GM18870 (cell line): ENCODE measurements around the gene ARL16.

Experiments used
- ATAC-seq: cut with Tn5 transposase; IDR thresholded peaks from one replicate; pipeline ENCODE4 v1.9.1; 2021; ENCODE audit warnings: moderate library complexity; ENCODE audit not compliant: unreplicated experiment

The ARL16 gene

DNA sequence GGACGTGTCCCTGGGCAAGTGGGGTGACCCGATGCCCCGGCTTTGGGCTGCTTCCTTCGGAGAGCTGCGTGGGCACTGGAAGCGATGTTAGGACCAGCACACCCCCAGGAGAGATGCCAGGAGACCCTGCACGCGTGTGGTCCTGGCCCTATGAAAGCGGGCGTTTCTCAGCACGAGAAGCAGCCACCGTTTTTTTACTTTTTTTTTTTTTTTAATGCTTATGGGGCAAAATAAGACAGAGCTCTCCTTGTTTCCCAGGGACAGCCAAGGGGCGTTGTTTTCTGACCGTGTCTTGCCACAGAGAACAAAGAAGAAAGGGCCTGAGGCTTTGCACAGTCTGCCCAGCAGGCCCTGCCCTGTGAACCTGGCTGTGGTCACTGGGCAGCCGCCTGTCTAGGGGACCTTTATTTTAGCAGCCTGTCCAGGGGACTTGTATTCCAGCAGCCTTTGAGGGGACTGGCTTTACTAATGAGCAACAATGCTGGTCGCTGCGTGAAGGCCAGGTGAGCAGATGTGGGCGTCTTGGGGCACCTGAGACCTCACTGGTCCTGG is 29.5 kb upstream of the ARL16 start:
- no peak for ATAC-seq

DNA sequence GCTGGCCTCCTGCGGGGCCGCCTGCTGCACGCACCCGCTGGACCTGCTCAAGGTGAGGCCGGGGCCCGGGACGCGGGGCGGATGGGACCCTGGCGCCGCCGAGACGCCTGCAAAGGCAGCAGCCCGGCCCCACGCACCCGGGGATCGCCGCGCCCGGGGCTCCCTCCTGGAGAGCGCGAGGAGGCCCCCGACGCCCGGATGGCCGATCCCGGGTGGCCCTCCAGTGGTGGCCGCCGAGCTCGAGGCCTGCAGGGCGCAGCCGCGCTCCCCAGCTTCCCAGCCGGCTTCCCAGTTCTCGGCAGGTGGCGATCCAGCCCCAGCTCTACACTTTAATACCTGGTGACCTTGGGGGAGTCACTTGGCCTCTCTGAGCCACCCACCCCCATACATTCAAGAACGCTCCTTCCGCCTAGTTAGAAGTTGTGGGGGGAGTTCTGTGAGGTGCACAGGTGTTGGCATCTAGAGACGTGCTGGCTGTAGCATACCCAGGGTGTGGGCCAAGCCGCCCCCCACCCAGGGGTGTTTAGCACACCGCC is 28.9 kb upstream of the ARL16 start:
- ATAC-seq, result no peak

DNA sequence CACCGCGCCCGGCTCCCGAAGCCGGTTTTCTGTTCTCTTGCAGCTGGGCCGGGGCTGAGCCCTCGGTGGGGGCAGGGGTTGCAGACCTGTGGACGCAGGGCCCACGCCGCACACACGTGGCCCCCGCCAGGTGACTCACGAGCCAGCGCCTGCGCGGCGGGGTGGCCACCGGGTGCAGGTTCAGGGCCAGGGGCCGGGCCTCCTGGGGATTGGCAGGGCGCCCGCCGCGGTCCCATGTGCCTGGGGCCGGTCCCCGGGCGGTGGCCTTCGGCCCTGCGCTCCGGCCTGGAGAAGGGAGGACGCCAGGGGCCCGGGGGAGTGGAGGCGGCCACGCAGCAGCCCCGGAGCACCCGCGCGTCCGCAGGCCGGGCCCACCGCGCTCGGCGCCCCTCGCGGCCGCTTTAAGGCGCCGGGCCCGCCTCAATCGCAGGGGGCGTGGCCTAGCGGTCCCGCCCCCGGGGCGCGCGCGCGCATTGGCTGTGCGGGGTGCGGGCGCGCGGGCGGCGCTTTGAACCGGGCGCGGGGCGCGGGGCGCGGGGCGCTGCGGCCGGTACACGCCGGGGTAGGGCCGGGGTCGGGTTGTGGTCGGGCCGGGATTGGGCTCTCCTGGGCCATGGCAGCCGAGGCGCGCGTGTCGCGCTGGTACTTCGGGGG is 28.3 kb upstream of the ARL16 start, which contains the start of gene SLC25A10:
Gene SLC25A10, plus strand, starts transcription at position 471 of the 654 bp plus-strand sequence. Its CDS starts 143 bp downstream, at position 614.
- no peak for ATAC-seq

DNA sequence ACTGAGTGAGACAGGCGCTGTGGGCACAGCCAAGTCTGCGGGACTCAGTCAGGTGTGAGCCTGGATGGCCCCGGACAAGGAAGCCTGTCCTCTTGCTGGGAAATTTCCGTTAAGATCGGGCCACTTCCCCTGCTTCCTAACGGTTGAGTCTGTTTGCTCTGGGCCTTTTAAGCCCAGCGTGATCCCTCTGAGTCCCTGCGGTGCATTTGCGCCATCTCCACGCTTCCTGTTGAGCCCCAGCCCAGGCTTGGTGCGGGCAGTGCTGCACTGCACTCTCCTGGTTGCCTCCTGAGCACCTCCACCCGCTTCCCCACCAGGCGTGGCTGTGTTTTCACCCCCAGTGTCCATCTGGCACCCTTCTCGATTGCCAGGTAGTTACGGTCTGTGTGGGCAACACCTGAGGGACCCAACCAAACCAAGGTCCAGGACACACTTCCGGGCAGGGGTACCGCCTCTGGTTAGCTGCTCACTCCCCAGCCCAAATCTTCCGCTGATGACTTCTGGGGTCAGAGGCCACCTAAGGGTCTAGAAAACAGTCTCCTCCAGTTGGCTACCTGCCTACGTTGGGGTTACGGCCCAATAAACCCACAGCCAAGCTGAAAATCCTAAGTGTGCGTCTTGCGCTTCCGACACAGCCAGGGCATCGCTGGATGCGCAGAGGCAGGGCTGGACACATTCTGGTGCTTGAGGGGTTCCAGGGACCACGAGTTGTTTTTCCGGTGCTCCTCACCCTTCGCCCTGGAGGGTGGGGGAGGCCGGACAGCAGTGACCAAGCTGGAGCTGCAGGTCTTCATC is 27.1 kb upstream of the ARL16 start:
- ATAC-seq, result no peak

DNA sequence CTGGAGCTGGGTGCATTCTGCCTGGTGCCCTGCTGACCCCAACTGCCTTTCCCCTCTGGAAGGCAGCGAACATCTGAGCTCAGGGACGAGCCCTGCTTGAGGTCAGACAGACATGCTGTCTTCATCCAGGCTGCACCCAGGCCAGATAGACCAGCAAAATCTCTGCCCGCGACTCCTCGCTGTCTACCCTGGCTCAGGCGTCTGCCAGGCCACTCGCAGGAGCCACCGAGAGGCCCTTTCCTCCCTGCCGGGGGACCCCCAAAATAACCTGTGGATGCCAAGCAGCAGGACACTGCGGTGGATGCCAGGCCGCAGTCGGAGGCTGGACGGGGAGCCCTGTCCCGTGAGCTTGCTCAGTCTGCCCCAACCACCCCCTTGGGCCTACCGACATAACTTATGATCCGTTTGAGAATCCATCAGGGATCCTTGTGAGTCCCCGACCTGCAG is 25.2 kb upstream of the ARL16 start:
- ATAC-seq, result no peak

DNA sequence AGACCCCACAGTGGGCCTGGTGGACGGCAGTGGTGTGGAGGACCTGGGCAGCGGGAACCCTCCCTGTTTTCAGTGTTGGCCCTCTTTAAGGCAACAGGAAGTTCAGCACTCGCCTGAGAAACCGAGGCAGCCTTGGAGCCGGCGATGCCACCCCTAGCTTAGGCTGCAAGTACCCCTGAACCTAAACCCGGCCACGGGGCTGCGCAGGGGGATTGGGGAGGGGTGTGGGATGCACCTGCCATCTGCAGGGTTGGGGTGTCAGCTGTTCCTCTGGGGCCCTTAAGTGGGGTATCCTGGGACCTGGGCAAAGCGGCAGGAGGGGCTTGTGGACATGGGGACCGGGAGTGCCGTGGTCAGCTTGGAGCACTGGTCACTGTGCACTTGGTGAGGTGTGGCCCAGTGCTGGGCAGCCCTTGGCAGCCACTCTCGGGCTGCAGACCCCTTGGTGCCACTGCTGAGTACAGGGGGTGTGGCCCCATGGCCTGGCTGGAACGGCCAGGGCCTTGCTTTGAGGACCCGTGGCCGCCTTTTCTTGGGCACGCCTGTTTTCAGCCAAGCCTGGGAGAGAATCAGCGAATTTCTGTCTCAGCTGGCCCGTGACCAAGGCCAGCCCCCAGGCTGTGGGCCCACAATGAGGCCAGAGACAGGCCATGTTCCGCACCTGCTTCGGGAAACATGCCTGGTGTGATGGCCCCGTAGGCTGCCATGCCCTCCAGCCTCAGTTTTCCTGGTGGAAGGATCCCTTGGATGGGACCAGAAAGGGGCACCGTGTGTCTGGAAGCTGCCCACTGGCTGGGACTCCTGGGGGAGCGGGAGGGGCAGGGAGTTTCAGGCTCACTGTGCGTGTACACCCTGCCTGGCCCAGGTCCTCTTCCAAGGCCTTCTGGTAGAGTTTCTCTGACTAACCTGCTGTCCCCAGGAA is 24.4 kb upstream of the ARL16 start:
- ATAC-seq, result no peak

DNA sequence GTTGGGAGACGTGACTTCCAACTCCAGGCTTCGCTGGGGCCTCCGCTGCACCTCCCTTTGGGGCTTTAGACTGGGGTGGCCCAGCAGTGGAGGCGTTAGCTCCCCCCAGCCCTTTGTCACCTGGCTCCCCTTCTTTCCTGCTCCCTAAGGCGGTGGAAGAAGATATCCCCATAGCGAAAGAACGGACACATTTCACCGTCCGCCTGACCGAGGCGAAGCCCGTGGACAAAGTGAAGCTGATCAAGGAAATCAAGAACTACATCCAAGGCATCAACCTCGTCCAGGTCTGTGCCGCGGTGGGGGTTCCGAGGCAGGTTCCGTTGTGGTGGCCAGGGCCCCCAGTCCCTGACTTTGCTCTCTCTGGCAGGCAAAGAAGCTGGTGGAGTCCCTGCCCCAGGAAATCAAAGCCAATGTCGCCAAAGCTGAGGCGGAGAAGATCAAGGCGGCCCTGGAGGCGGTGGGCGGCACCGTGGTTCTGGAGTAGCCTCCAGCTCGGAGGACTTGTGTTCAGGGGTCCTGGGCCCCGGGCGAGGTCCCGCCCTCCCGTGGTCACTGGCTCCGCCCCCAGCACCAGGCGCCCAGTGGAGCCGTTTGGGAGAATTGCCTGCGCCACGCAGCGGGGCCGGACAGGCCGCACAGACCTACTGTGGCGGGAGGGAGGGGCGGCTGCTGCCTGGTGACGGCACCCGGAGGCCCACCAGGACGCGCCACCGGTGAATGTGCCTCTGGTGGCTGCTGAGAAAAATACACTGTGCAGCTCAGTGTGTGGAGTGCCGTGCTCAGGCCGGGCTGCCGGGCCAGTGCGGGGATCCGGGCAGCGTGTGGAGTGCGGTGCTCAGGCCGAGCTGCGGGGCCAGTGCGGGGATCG is 23.4 kb upstream of the ARL16 start:
- ATAC-seq, result no peak

DNA sequence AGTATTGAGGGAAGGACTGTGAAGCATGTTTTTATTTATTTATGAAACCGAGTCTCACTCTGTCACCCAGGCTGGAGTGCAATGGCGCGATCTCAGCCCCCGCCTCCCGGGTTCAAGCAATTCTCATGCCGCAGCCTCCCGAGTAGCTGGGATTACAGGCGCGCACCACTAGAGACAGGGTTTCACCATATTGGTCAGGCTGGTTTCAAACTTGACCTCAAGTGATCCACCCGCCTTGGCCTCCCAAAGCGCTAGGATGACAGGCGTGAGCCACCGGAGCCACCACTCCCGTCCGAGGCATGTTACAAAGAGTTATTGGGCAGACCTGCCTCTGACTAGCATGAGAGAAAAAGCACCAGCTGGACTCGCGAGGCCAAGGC is 22.6 kb upstream of the ARL16 start:
- ATAC-seq, result no peak

DNA sequence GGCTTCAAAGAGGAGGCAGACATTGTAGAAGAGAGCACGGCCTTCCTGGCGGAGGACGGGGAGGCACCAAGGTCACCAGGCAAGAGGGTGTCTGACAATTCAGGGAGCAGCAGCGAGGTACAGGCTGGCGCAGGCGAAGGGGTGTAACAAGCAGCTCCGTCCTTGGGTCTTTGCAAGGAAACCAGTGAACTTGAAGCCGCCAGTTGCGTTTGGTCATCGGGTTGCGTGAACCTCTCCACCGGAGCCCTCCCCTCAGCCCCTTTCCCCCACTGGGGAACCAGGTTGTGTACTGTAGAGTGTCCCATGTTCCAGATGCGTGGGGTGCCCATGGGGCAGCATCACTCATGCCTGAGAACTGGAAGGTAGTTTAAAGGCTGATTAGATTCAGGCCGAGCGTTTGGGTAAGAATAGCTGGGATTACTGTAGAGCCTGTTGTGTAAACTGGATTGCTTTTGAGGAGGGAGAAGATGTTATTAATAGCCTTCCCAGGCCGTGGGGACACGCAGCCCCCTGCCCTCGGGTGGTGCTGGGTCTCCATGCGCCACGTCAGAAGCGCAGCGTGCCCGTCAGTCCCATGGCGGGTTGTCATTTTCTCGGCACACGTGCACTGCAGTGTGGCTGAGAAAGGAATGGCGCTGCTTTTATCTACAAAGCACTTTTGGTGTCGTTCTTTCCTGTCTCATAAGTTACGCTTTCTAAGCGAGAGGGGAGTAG is 22.1 kb upstream of the ARL16 start:
- ATAC-seq, result no peak

DNA sequence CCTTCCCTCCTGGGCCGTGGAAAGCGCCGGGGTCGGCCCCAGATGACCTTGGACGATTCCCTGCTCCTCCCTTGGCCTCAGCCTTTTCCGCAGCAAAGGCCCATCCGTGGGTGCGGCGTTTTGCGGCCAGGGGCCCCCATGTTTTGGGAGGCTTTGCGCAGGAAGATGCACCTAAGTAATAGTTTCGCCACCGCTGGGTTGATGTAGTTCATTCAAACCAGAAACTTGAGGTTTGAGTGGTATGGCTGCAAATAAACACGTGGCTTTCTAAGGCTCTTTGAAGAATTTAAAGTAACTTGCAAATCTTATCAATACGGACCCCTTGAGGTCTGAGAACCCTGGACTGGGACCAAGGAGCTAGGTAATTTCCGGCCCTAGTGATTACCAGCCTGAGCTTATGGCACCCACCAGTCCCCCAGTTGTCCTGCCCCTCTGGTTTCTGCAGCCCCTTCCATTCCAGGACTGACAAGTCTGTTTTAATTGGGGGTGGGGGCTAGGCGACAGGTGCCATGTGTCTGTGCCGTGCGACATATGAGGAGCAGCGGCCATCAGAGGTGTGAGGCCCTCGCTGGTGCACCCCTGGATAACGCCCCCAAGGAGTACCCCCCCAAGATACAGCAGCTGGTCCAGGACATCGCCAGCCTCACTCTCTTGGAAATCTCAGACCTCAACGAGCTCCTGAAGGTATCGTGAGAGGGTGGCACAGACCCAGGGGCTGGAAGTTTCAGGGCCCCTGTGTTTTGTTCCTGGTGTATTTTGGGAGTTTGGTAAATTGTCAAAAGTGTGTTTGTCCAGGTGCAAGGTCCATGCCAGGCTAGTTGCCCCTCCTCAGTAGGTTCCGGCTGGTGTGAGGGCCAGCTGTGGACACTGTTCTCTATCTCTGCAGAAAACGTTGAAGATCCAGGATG is 20.4 kb upstream of the ARL16 start:
- ATAC-seq, result peak; percentile 4

DNA sequence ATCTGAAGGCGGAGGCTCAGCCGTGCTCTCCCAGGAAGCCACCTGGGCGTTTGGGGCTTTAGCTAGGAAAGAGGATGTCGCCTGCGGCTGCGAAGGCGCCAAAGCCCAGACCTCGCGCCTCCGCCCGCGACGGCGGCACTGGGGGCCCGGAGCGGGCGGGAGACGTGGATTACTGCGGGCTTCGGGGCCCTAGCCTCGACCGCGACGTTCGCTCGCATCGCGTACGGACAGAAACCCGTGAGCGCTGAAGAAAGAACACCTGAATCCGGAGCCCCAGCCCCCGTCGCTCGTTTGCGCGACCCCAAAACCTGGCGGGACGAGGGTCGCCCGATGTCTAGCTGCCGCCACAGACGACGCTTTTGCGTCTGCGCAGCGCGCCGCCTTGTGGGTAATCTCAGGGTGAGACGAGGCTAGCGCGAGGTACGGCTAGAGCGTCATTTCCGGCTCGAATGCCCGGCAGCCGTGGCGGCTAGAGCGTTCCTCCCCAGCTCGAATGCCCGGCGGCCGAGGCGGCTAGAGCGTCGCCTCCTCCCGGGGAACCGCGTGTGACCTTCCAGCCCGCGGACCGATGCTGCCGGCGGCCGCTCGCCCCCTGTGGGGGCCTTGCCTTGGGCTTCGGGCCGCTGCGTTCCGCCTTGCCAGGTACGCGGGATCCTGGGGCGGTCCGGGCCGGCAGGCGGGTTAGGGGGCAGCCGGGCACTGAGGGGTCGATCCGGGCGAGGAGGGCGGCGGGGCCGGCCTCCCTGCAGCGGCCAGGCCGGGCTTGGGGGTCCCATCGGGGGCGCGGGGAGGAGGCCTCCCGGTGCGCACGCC is 19.5 kb upstream of the ARL16 start, which contains the start of gene MRPL12:
Gene MRPL12, plus strand, starts transcription at position 434 of the 813 bp plus-strand sequence. Its CDS starts 135 bp downstream, at position 569.
- peak; percentile 69 for ATAC-seq

DNA sequence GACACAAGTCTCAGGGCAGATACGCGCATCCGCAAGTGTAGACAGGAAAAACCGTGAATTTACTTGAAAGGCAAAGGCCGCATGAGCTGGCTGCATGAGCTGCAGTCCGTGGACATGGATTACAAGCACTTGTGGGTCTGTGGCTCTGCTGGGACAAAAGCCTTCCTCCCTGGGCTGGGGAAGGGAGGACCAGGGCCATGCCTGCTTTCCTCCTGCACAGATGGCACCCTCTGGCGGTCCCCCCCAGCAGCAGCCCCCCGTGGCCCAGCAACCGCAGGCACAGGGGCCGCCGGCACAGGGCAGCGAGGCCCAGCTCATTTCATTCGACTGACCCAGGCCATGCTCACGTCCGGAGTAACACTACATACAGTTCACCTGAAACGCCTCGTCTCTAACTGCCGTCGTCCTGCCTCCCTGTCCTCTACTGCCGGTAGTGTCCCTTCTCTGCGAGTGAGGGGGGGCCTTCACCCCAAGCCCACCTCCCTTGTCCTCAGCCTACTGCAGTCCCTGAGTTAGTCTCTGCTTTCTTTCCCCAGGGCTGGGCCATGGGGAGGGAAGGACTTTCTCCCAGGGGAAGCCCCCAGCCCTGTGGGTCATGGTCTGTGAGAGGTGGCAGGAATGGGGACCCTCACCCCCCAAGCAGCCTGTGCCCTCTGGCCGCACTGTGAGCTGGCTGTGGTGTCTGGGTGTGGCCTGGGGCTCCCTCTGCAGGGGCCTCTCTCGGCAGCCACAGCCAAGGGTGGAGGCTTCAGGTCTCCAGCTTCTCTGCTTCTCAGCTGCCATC is 17.9 kb upstream of the ARL16 start:
- ATAC-seq, result no peak

DNA sequence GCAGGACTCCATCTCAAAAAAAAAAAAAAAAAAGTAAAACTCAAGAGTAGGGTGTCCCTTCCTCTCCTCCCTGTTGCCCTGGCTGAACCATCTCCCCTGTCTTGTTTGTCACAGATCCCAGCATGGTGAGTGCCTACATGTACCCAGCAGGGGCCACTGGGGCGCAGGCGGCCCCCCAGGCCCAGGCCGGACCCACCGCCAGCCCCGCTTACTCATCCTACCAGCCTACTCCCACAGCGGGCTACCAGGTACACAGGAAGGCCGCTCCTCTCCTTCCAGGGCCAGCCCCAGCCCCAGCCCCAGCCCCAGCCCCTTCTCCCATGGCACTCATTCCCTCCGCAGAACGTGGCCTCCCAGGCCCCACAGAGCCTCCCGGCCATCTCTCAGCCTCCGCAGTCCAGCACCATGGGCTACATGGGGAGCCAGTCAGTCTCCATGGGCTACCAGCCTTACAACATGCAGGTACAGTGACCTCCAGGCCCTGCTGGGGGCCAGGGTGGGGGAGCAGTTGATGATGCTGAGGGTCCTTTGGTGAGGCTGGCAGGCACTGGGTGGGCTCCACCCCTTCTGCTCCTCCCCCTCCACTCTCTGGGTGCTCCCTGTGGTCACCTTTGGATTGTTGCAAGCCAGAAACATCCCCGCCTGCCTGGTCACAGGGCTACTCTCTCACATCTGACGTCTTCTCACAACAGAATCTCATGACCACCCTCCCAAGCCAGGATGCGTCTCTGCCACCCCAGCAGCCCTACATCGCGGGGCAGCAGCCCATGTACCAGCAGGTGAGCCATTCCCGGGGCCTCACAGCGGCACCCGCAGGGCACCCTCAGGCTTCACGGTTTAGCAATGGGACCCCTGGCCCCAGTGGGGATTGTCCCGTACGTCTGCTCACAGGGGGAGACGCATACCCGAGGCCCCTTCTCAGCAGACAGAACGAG is 17.0 kb upstream of the ARL16 start:
- no peak for ATAC-seq

DNA sequence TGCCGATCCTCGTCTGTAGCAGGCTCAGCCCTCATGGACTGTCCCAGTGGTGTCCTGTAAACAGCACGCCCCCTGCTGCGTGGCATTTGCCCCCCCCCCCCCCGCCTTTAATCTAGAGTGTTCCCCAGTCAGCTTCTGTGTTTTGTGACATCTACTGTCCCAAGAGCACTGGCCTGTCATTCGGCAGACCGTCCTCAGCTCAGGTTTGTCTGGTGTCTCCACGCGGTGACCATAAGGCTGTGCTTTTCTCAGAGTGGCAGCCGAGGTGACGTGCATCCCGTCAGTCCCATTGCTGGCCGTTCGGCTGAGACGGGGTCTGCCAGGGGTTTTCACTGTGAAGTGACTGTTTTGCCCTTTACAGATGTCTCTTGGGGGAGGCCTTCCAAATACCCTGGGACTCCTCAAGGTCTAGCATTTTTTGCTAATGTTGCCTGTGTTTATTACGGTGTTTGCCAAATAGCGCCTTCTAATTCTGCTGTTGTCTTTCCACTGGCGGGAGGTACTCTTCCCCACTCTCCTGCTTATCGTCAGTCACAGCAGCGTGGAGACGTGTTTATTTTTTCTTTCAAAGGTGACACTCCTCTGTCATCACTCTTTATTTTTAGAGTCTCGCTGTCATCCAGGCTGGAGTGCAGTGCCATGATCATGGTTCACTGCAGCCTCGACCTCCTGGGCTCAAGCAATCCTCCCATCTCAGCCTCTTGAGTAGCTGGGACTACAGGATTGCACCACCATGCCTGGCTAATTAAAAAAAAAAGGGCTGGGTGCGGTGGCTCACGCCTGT is 13.9 kb upstream of the ARL16 start:
- ATAC-seq, result no peak
